Measurements from ENCODE around the gene POC1A.
"Not testable (repeated sequence)": the region's sequence is repeated elsewhere in the genome, so short reads cannot be mapped to it uniquely, and the experiment has no call there.

POC1A gene

DNA sequence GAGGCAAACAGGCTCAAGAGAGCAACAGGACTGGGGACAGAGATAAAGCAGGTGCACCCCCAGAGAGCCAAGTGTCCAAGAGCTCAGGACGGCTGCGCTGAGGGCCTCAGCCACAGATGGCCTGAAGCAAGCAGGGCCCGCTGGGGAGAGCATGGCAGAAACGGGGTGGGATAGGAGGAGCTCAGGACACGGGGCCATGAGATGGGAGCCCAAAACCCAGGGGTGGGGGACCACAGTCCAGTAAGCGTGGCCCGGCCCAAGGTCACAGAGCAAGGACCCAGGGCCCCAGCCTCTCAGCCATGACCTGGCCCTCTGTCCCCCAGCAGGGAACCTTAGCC, 107.4 kb downstream of the POC1A start:
- DNase-seq (ENCODE audit: low spot score): no peak

DNA sequence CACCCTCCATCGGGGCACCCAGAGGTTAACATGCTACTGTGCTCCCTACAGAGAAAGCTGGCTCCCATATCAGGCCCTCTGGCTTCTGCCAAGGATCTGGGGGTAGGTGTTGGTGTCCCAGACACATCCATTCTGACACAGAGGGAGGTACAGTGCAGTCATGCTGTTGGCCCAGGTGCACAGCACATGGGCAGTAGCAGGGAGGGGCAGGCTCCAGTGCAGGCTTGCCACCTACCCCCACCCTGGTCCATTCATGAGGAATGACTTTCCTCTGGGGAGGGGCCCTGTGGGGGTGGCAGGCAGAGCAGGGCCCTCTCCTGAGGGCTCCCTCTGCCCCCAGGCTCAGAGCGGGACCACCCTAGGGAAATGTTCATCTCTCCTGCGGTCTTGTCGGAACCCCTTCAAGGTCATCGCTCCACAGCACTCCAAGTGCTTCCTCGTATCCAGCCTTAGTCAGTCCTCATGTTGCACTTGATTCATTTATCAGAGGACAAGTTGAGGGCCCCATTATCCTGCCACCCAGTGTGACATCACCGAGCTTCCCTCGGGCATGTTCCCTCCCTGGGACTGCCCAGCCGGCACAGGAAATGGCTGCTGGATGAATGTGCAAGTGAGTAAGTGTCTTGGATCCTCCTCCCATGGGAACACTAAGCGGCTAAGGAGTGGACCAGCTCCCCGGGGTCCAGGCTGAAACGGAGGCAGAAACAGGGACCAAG, 107.9 kb downstream of the POC1A start:
- DNase-seq (ENCODE audit: low spot score): peak; percentile 96

- no peak for DNase-seq (ENCODE audit: low spot score)
Observed at GRCh38 chr3:52044869-52045619, 109.2 kb downstream of the POC1A start.

DNA sequence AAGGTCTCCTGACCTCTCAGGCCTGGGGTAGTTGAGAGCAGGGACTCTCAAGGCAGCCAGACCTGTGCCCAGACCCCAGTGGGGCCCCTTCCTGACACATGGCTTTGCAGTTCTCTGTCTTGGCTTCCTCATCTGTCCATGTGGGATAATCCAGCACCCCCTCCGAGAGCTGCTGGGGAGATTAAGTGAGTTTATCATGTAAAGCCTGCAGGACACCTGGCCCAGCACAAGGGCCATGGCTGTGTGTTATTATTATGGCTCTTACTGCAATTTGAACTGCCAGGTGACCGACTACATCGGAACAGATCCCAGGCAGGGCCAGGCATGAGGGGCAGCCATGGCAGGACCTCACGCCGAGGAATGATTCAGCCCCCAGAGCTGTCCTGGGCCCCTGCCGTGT, 110.5 kb downstream of the POC1A start:
- no peak for DNase-seq (ENCODE audit: low spot score)

GRCh38 chr3:52043039-52043438, 111.2 kb downstream of the POC1A start:
- DNase-seq (ENCODE audit: low spot score): not testable (repeated sequence)

DNA sequence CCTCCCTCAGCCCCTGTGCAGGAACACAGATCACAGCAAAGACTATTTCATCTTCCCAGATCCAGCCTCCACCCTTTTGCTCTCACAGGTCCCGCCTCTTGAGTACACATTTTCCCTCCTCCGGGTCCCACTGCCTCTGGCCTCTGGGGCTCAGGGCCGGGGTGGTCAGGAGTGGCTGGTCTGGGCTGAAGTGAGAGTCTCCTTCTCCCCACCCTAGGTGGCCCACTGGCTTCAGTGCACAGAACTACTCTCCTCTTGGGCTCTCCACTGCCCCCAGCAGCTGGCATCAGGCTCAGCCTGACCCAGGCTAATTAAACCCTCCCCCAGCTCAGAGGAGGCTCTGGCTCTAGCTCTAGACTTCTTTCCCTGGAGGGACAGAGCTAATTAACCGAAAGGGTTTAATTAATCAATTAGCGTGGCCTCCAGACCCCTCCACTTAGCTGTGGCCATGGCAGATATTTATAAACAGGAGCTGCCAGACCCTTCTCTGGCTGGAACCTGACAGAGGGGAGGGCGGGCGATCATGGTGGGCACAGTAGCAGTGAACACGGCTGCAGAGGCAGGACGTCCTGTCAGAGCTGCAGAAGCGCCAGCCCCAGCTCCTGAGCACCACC, 113.0 kb downstream of the POC1A start:
- DNase-seq (ENCODE audit: low spot score): no peak

- no peak for DNase-seq (ENCODE audit: low spot score)
Observed at GRCh38 chr3:52040600-52040999, 113.6 kb downstream of the POC1A start.

DNA sequence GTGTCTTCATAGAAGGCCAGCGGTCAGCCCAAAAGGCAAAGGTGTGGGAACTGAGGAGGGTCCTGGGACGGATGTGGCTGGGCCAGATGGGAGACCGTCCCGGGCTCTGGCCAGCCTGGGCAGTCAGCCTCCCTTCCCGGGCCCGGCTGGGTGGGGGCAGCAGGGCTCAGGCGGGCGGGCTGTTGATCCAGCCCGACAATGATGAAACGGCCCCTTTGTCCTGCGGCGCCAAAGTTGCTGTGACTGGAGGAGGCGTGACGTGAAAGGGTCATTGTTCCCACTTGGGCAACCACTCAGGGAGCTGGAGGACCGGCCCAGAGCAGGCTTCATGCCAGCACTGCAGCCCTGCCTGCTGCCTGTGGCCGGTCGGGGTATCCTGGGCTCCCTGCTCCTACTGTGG, 114.4 kb downstream of the POC1A start:
- DNase-seq (ENCODE audit: low spot score): no peak

GRCh38 chr3:52039426-52039825, 114.8 kb downstream of the POC1A start:
- no peak for DNase-seq (ENCODE audit: low spot score)

DNA sequence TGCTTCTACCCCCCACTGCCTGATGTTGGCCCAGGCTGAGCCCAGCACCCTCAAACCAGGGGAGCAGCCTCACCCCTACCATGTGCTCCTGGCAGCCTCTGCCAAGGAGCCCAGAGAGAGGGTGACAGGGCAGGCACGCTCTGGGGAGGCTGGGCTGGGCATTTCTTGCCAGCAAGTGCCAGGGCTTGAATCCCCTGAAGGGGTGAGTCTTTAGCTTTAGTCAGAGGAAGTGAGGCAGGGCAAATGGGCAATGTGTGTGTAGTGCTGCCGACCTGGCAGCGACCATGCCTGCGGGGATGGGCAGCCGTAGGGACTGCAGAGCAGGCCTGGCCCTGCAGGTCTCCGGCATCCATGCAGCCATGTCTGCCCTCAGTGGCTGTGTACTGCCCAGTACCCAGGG, 116.0 kb downstream of the POC1A start:
- DNase-seq (ENCODE audit: low spot score): no peak

- DNase-seq (ENCODE audit: low spot score): no peak
Observed at GRCh38 chr3:52037291-52037690, 116.9 kb downstream of the POC1A start.

DNA sequence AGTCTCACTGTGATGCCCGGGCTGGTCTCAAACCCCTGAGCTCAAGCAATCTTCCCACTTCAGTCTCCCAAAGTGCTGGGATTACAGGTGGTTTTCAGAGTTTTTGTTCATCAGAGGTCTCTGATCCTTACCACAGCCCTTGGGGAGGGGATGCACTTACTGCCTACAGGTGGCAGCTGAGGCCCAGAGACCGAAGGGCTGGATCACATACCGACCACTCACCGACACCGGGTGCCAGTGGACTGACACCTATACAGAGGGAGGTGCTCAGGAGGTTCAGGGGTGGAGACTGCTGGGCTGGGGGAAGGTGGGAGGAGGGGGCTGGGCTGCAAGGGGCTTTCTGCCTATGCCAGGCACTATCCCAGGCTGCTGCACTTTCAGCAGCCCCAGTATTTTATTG, 117.4 kb downstream of the POC1A start:
- DNase-seq (ENCODE audit: low spot score): no peak

- no peak for DNase-seq (ENCODE audit: low spot score)
Observed at GRCh38 chr3:52036222-52036694, 118.0 kb downstream of the POC1A start.

DNA sequence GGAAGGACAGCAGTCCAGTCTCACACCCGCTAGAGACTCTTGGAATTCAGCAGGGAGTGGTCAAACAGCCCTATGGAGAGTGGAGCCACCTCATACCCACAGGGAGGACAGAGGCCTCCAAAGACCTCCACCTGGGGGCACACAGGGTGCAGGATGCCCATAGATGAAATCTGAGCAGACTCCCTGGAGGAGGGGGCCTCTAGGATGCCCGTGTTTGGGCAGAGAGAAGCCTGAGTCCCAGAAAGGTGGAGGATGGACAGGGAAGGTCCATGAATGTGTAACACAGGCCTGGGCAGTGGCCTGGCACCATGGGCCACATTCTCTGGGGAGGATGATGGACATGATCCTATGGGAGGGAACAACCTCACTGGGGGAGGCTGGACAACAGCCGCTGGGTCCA, 119.6 kb downstream of the POC1A start:
- no peak for DNase-seq (ENCODE audit: low spot score)

GRCh38 chr3:52034212-52034611, 120.0 kb downstream of the POC1A start:
- DNase-seq (ENCODE audit: low spot score): no peak

DNA sequence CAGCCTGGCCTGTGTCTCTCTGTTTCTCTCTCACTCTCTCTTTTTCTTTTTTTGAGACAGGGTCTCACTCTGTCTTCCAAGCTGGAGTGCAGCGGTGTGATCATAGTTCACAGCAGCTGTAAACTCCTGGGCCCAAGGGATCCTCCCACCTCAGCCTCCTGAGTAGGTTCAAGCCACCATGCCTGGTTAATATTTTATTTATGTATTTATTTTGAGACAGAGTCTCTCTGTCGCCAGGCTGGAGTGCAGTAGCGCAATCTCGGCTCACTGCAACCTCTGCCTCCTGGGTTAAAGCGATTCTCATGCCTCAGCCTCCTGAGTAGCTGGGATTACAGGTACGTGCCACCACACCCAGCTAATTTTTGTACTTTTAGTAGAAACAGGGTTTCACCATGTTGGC, 120.5 kb downstream of the POC1A start:
- DNase-seq (ENCODE audit: low spot score): not testable (repeated sequence)

GRCh38 chr3:52032702-52033408, 121.4 kb downstream of the POC1A start:
- no peak for DNase-seq (ENCODE audit: low spot score)

DNA sequence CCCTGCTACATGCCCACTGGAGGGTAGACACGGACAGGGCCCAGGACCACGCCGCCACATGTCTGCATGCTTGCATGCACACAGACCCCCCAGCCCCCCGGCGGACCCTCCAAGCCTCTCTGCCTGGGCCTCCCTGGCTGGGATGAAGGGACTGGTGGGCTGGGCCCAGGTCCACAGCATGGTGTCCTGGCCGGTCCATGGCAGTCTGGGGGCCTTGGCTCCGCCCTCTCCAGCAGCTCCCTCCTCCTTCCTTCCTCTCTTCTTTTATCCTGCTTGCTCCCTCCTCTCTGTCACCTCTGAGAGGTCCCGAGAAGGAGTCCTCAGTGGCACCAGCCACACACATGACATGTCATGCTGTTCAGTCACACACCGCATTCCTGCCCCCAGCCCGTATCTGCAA, 122.3 kb downstream of the POC1A start:
- DNase-seq (ENCODE audit: low spot score): no peak

- no peak for DNase-seq (ENCODE audit: low spot score)
Observed at GRCh38 chr3:52030714-52031310, 123.4 kb downstream of the POC1A start.

DNA sequence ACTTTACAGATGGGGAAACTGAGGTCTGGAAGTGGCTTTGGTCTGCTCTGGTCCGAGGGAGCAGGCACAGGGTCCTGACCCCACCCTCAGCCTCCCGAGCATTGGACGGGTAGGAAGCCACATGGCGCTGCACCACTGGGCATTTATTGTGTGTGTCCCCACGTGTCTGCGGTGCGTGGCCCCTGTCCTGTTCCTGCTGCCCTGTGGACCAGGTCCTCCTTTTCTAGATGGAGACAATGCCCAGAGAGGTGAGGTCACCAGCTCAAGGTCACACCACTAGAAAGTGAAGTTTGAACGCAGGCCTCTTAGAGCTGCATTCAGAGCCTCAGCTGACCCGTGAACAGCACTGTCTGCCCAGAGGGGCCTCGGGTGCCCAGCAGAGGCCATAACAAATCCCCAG, 124.7 kb downstream of the POC1A start:
- DNase-seq (ENCODE audit: low spot score): no peak

GRCh38 chr3:52029053-52029452, 125.2 kb downstream of the POC1A start:
- DNase-seq (ENCODE audit: low spot score): no peak

GRCh38 chr3:52028572-52028971, 125.7 kb downstream of the POC1A start:
- peak; percentile 38 for DNase-seq (ENCODE audit: low spot score)
